AG04449 (cell line): Measurements from ENCODE around the gene TMPRSS3.

Experiments
- CTCF ChIA-PET: fragments of 350-600 bp; formaldehyde crosslinking; extraction: SDS; loops from one replicate; lab custom pipeline; 2021; ENCODE audit warnings: antibody characterized with exemption; lab: Yijun Ruan, JAX
- POLR2A ChIA-PET: fragments of 400-600, 350-600 bp; formaldehyde crosslinking; extraction: SDS; loops from one replicate; lab custom pipeline; 2020; ENCODE audit warnings: antibody characterized with exemption, inconsistent platforms; lab: Yijun Ruan, JAX
- DNase-seq: peaks from one replicate; pipeline ENCODE4 v3.0.0-alpha.2; 2010; ENCODE audit warnings: low read depth, low spot score
- H3K4me3 ChIP-seq: 2 replicates; pipeline ENCODE4 v1.5.1; 2011; ENCODE audit warnings: low read depth, mild to moderate bottlenecking, control low read depth, low read length
- TF ChIP-seq, protein P1 (sequence below): IDR thresholded peaks from one replicate; pipeline ENCODE4 v1.5.1; 2011; ENCODE audit warnings: mild to moderate bottlenecking, moderate library complexity, low read length, control low read depth, inconsistent platforms; ENCODE audit not compliant: insufficient read depth; ENCODE audit errors: missing control alignments

The TMPRSS3 gene

DNA sequence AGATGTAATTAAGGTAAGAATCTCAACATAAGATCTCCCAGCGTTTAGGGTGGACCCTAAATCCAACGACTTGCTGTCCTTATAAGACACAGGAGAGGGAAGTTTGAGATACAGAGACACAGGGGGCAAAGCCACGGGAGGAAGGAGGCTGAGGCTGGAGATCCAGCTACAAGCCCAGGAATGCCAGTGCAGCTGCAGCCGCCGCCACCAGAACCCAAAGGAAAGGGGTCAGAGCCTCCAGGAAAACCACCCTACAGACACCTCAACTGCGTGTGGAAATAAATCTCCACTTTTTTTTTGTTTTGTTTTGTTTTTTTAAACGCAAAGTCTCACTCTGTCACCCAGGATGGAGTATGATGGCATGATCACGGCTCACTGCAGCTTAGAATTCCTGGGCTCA lies 17.4 kb downstream of the TMPRSS3 start:
- no peak overlapping the region for H3K4me3 ChIP-seq
- no peak for DNase-seq
- TF ChIP-seq, protein P1, sequence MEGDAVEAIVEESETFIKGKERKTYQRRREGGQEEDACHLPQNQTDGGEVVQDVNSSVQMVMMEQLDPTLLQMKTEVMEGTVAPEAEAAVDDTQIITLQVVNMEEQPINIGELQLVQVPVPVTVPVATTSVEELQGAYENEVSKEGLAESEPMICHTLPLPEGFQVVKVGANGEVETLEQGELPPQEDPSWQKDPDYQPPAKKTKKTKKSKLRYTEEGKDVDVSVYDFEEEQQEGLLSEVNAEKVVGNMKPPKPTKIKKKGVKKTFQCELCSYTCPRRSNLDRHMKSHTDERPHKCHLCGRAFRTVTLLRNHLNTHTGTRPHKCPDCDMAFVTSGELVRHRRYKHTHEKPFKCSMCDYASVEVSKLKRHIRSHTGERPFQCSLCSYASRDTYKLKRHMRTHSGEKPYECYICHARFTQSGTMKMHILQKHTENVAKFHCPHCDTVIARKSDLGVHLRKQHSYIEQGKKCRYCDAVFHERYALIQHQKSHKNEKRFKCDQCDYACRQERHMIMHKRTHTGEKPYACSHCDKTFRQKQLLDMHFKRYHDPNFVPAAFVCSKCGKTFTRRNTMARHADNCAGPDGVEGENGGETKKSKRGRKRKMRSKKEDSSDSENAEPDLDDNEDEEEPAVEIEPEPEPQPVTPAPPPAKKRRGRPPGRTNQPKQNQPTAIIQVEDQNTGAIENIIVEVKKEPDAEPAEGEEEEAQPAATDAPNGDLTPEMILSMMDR: no peak
- ChIA-PET CTCF (no interaction called here), POLR2A (no interaction called here)

DNA sequence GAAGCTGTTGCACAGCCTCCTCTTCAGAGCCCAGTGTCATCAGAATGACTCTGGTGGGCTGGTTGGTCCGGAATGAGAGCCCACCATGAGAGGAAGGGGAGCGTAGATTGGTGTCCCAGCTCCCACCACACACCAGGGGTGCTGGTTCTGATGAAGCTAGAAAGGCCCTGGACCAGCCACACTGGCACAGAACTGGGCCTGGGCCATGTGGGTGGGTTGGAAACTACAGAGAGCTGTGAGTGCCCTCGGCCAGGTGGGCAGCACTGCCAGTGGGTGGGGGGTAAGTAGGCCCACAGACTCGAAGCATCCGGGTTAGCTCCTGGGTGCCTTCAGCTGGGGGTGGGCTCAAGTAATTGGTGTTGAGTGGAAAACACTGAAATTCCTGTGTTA lies 17.9 kb downstream of the TMPRSS3 start:
- ChIA-PET CTCF (no interaction called here), POLR2A (no interaction called here)
- TF ChIP-seq, protein P1: no peak
- H3K4me3 ChIP-seq: no peak overlapping the region
- DNase-seq: no peak

DNA sequence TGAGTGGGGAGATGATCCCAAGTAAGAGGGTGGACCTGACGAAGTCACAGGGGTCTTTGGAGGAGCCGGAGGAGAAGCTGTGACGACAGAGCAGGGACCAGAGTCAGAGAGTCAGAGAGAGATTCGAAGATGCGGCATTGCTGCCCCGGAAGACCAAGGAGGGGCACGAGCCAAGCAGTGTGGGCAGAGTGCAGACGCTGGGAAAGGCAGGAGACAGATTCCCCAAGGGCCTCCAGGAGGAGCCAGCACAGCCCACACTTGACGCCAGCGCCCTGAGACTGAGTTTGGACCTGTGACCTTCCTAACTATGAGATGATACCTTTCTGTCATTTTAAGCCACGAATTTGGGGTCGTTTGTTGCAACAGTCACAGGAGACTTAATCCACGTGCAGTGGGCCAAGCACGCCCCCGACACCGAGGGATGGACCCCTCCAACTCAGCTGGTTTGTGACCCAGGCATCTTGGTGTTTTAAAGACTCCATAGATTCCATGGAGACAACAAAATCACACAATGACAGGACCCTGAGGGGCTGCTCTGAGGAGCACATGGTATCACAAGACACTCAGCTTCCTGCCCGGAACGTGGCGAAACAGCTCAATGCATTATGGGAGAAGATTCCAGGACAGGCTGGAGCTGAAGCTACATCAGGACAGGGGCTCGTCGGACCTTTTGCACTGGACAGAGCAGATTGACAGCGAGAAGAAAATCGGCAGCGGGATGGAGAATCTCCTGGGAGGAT lies 18.5 kb downstream of the TMPRSS3 start:
- H3K4me3 ChIP-seq: no peak overlapping the region
- TF ChIP-seq, protein P1: no peak
- DNase-seq: no peak
- ChIA-PET POLR2A (no interaction called here), CTCF (no interaction called here)

DNA sequence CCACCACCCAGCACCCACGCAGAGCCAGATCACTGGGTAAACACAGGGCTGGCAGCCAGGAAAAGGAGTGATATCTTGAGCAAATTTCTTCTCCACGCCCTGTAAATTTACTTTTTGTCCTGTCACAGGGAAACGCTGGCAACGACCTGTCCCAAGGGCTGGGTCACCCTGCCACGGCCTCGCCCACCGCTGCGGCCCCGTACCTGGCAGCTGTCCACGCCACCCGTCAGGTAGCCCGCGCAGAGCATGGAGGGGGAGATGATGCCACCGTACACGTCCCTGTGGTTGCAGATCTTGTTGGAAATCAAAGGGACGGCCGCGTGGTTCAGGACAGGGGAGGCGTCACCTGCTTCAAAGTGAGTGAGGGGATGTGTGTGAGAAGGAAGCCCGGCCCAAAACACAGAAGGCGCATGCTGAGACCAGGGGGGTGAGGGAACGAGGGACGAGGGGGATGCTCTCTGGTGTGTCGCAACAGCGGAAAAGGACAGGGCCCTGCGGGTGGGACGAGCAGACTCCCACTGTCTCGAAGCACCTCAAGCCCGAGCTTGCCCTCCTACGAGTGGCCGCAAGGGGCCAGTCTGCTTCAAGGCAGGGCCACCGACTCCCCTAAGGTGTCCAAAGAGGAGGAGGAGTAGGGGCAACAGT lies 19.4 kb downstream of the TMPRSS3 start:
- H3K4me3 ChIP-seq: no peak overlapping the region
- no peak for DNase-seq
- ChIA-PET CTCF (no interaction called here), POLR2A (no interaction called here)
- TF ChIP-seq, protein P1: no peak

DNA sequence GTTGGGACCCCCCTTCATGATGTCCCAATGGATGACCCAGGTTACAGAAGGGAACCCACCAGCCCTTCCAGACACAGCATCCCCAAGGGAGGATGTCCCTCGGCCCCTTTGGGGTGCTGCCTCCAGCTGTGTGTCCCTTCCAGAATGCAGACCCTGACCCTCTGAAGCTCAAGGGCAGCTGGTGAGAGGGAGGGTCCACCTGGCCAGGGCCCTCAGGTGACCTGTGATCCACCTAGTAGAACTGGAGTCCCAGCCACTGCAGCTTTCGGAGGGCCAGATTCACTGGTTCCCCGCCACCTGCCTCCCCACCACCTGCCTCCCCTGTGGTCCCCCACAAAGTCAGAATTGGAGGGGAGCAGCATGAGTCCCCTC lies 19.9 kb downstream of the TMPRSS3 start:
- CTCF ChIA-PET: no interaction called here
- POLR2A ChIA-PET: no interaction called here
- TF ChIP-seq, protein P1: no peak
- DNase-seq: no peak
- H3K4me3 ChIP-seq: no peak overlapping the region

DNA sequence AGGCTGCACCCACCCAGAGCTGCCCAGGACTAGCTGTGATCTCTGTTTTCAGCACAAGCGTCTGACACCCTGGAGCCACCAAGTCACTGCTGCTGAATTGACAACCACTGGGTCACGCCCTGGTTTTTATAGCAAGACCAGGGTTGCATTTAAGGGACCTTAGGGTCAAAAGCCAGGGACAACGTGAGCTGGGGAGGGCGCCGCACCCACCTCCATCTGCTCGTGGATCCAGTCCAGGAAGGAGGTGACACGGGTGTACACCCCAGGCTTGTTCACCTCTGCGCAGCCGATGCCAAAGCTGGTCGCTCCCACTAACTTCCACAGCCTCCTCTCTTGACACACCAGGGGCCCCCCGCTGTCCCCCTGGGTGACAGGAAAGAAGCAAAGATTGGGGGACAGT lies 20.3 kb downstream of the TMPRSS3 start:
- no peak overlapping the region for H3K4me3 ChIP-seq
- no peak for DNase-seq
- POLR2A ChIA-PET: no interaction called here
- TF ChIP-seq, protein P1: no peak
- CTCF ChIA-PET: no interaction called here
